Measurements from ENCODE around the gene QRICH2. TPM values are rescaled to one million over a fixed set of nuclear protein-coding genes. Genes with fewer than 3 reads are reported as not detected.

The QRICH2 gene
- total RNA-seq, 2 experiments from 2014 or later = 7.2 to 9.4 TPM

- CTCF ChIA-PET (ENCODE audit: unreplicated experiment) = interaction anchor here (0.5 to 1.3 kb wide), 5 partner anchors 20 to 250 kb away, joined by 3 to 4 read pairs (median 3); no protein-coding TSS in a partner anchor
- Histone ChIP-seq H3K36me3 (ENCODE audit: insufficient read depth, low read length) (peaks cover 4% of the 10 kb centered on the region; the same call in 1 of the 2 replicates), H3K4me1 (ENCODE audit: insufficient read depth, low read length, poor library complexity, severe bottlenecking) (peaks cover 48% of the 10 kb centered on the region), H3K4me3 (ENCODE audit: low read depth, low read length, poor library complexity, severe bottlenecking) (no peak overlapping the region), H3K27ac (ENCODE audit: low read depth, low read length, poor library complexity, severe bottlenecking) (no peak overlapping the region), H3K4me2 (ENCODE audit: low read length) (no peak overlapping the region), H3K9me3 (ENCODE audit: low read length) (no peaks in the 10 kb centered on the region), H2AFZ (ENCODE audit: low read length) (no peak overlapping the region), H3K9me2 (ENCODE audit: insufficient read depth, low read length) (no peaks in the 10 kb centered on the region), H4K20me1 (ENCODE audit: insufficient read depth, low read length) (no peaks in the 10 kb centered on the region), H3K79me2 (ENCODE audit: insufficient read depth, low read depth, low read length) (no peaks in the 10 kb centered on the region)
- POLR2A ChIA-PET = interaction anchor here (0.8 to 7.6 kb wide), 4 partner anchors 11 to 148 kb away, joined by 3 to 72 read pairs (median 5); partner anchors contain the start of gene UBALD2
- TF ChIP-seq CTCF (conservative IDR thresholded peaks at IDR 0.05; ENCODE audit: low read length) (no peak), EZH2phosphoT487 (IDR thresholded peaks at IDR 0.05; ENCODE audit: borderline replicate concordance, low read depth, low read length) (no peak)
- intact Hi-C loops (cut with micrococcal nuclease; ENCODE audit: unreplicated experiment) = loop anchor here (5.0 kb wide), 1 partner anchor 263 kb away; no protein-coding TSS in a partner anchor
- no peak for DNase-seq (ENCODE audit: low spot score)
- no TSS peak for BruUV-seq (replicated peaks)
Observed at GRCh38 chr17:76275382-76276068, 32.6 kb downstream of the QRICH2 start.

- TF ChIP-seq CTCF (conservative IDR thresholded peaks at IDR 0.05; ENCODE audit: low read length) (no peak), EZH2phosphoT487 (IDR thresholded peaks at IDR 0.05; ENCODE audit: borderline replicate concordance, low read depth, low read length) (no peak)
- CTCF ChIA-PET (ENCODE audit: unreplicated experiment) = interaction anchor here (0.7 to 1.7 kb wide), 5 partner anchors 13 to 249 kb away, joined by 3 to 4 read pairs (median 3); no protein-coding TSS in a partner anchor
- intact Hi-C loops (cut with micrococcal nuclease; ENCODE audit: unreplicated experiment) = no loop called here
- peaks cover 6% of the 10 kb centered on the region; the same call in 1 of the 2 replicates for H3K79me2 ChIP-seq (ENCODE audit: insufficient read depth, low read depth, low read length)
- H3K4me1 ChIP-seq (ENCODE audit: insufficient read depth, low read length, poor library complexity, severe bottlenecking) = peaks cover 60% of the 10 kb centered on the region
- POLR2A ChIA-PET = interaction anchor here (0.8 to 7.6 kb wide), 5 partner anchors 9 to 147 kb away, joined by 3 to 72 read pairs (median 3); partner anchors contain the start of gene UBALD2
- H3K4me3 ChIP-seq (ENCODE audit: low read depth, low read length, poor library complexity, severe bottlenecking) = no peak overlapping the region
- no peaks in the 10 kb centered on the region for H3K9me3 ChIP-seq (ENCODE audit: low read length)
- no peak overlapping the region for H3K27ac ChIP-seq (ENCODE audit: low read depth, low read length, poor library complexity, severe bottlenecking)
- no peaks in the 10 kb centered on the region for H3K9me2 ChIP-seq (ENCODE audit: insufficient read depth, low read length)
- H3K36me3 ChIP-seq (ENCODE audit: insufficient read depth, low read length) = peaks cover 11% of the 10 kb centered on the region; the same call in 1 of the 2 replicates
- H3K4me2 ChIP-seq (ENCODE audit: low read length) = peak overlapping the region; percentile 77; the same call in 1 of the 2 replicates
- no peak overlapping the region for H2AFZ ChIP-seq (ENCODE audit: low read length)
- peak; percentile 38 for DNase-seq (ENCODE audit: low spot score)
- BruUV-seq (replicated peaks) = no TSS peak
- H4K20me1 ChIP-seq (ENCODE audit: insufficient read depth, low read length) = no peaks in the 10 kb centered on the region
Observed at GRCh38 chr17:76274112-76274956, 33.7 kb downstream of the QRICH2 start.
